Endothelial cell of umbilical vein (primary cell): Measurements from ENCODE around the gene ECSIT. TPM values are rescaled to one million over a fixed set of nuclear protein-coding genes. Genes with fewer than 3 reads are reported as not detected.

Source experiments
- BruUV-seq: library from RNA; stranded (reverse); fragments of 400-500 nt; replicated peaks from 2 replicates; lab custom pipeline; 2021; lab: Mats Ljungman, UMichigan
- CTCF ChIA-PET: fragments of 300-600, 350-600 bp; sonication (Branson Sonifier 250); formaldehyde crosslinking; loops from one replicate; lab custom pipeline; 2021; ENCODE audit warnings: antibody characterized with exemption, inconsistent platforms; lab: Charles Lee
- POLR2A ChIA-PET: fragments of 300-600, 350-600 bp; sonication (Branson Sonifier 250); formaldehyde crosslinking; loops from one replicate; lab custom pipeline; 2021; ENCODE audit warnings: antibody characterized with exemption, inconsistent platforms; lab: Charles Lee
- DNase-seq: peaks from one replicate; pipeline ENCODE4 v3.0.0-alpha.2; 2011; ENCODE audit warnings: low read depth, low spot score
- FAIRE-seq: peaks from 2 replicates; lab custom pipeline; 2011; peaks lifted over from hg19 to GRCh38; lab: Jason Lieb, UNC
- H2AFZ ChIP-seq: 2 replicates; pipeline ENCODE4 v1.6.0; 2012; ENCODE audit warnings: low read depth, low read length, control low read depth, inconsistent platforms
- H3K27ac ChIP-seq: 2 replicates; pipeline ENCODE4 v1.5.1; 2011; ENCODE audit warnings: low read depth, mild to moderate bottlenecking, control low read depth, low read length, moderate library complexity; ENCODE audit not compliant: insufficient read depth
- H3K27me3 ChIP-seq, 2 experiments: 2 replicates each; pipeline versions ENCODE4 v1.6.0 to v1.6.1; 2011; ENCODE audit warnings: low read length in 2 of 2, mixed read lengths in 1 of 2; ENCODE audit not compliant: control insufficient read depth in 2 of 2, insufficient read depth in 2 of 2
- H3K36me3 ChIP-seq, 2 experiments: 2 replicates in 1 of 2; 3 replicates in 1 of 2; pipeline ENCODE4 v1.5.1; 2011; ENCODE audit warnings: low read length in 2 of 2, mild to moderate bottlenecking in 1 of 2, moderate library complexity in 1 of 2; ENCODE audit not compliant: control insufficient read depth in 2 of 2, insufficient read depth in 2 of 2; ENCODE audit errors: extremely low read depth in 1 of 2
- H3K4me1 ChIP-seq: 3 replicates; pipeline ENCODE4 v1.5.1; 2011; ENCODE audit warnings: mild to moderate bottlenecking, low read length; ENCODE audit not compliant: control insufficient read depth, insufficient read depth; ENCODE audit errors: extremely low read depth
- H3K4me2 ChIP-seq: 2 replicates; pipeline ENCODE4 v1.6.1; 2011; ENCODE audit warnings: low read length, control low read depth, mixed read lengths; ENCODE audit not compliant: insufficient read depth
- H3K4me3 ChIP-seq, 3 experiments: fragments of 200-600 bp in 1 of 3; sonication (generic), shearing (Covaris generic) in 1 of 3; replicated peaks in 1 of 3; 2 replicates each; pipeline ENCODE4 v1.5.1; 2011 to 2016; ENCODE audit warnings: control low read depth in 3 of 3, low read length in 3 of 3, mild to moderate bottlenecking in 2 of 3, inconsistent platforms in 1 of 3, low read depth in 1 of 3, moderate library complexity in 1 of 3; ENCODE audit not compliant: insufficient read depth in 1 of 3
- H3K79me2 ChIP-seq: 2 replicates; pipeline ENCODE4 v1.6.0; 2012; ENCODE audit warnings: low read length, inconsistent platforms; ENCODE audit not compliant: control insufficient read depth, insufficient read depth
- H3K9ac ChIP-seq: replicated peaks from 2 replicates; pipeline ENCODE3; 2011; ENCODE audit warnings: low read length, control low read depth; ENCODE audit not compliant: insufficient read depth; ENCODE audit errors: extremely low read depth
- H3K9me1 ChIP-seq: replicated peaks from 3 replicates; pipeline ENCODE4 v1.6.0; 2011; ENCODE audit warnings: mild to moderate bottlenecking, low read length; ENCODE audit not compliant: control insufficient read depth, insufficient read depth; ENCODE audit errors: extremely low read depth
- H3K9me3 ChIP-seq: replicated peaks from 2 replicates; pipeline ENCODE4 v1.5.1; 2012; ENCODE audit warnings: low read length, inconsistent platforms; ENCODE audit not compliant: control insufficient read depth, insufficient read depth
- H4K20me1 ChIP-seq: replicated peaks from 2 replicates; pipeline ENCODE3; 2011; ENCODE audit warnings: mild to moderate bottlenecking, low read length; ENCODE audit not compliant: control insufficient read depth, insufficient read depth; ENCODE audit errors: extremely low read depth
- CTCF ChIP-seq, 2 donors: IDR thresholded peaks; 1 replicate in 1 of 2; 2 replicates in 1 of 2; pipeline ENCODE4 v1.5.1; 2011; ENCODE audit warnings: low read length in 2 of 2, mild to moderate bottlenecking in 2 of 2, moderate library complexity in 2 of 2, control low read depth in 1 of 2, inconsistent platforms in 1 of 2, low read depth in 1 of 2; ENCODE audit not compliant: insufficient read depth in 1 of 2; ENCODE audit errors: extremely low read depth in 1 of 2
- EZH2 ChIP-seq: IDR thresholded peaks from 2 replicates; pipeline ENCODE4 v1.6.1; 2012; ENCODE audit warnings: borderline replicate concordance, low read depth, mild to moderate bottlenecking, moderate library complexity, low read length, inconsistent platforms; ENCODE audit not compliant: severe bottlenecking
- FOS ChIP-seq: IDR thresholded peaks from 2 replicates; pipeline ENCODE4 v1.6.1; 2011; ENCODE audit warnings: mild to moderate bottlenecking, low read length, moderate library complexity, borderline replicate concordance; ENCODE audit not compliant: insufficient read depth
- GATA2 ChIP-seq: IDR thresholded peaks from 2 replicates; pipeline ENCODE4 v1.7.0; 2011; ENCODE audit warnings: low read depth, mild to moderate bottlenecking, moderate library complexity, mixed read lengths, low read length; ENCODE audit not compliant: insufficient read length, insufficient read depth
- JUN ChIP-seq: IDR thresholded peaks from 2 replicates; pipeline ENCODE4 v1.6.1; 2011; ENCODE audit warnings: borderline replicate concordance, low read depth; ENCODE audit not compliant: insufficient read length, insufficient read depth
- MAX ChIP-seq: IDR thresholded peaks from 2 replicates; pipeline ENCODE4 v1.6.1; 2011; ENCODE audit not compliant: insufficient read depth, insufficient read length
- MYC ChIP-seq: IDR thresholded peaks from one replicate; pipeline ENCODE4 v1.6.1; 2011; ENCODE audit warnings: mild to moderate bottlenecking, low read depth, low read length
- POLR2A ChIP-seq: IDR thresholded peaks from 2 replicates; pipeline ENCODE4 v1.6.1; 2012; ENCODE audit warnings: low read depth, mild to moderate bottlenecking, control low read depth, low read length
- POLR2AphosphoS5 ChIP-seq: IDR thresholded peaks from 2 replicates; pipeline ENCODE4 v1.6.1; 2012; ENCODE audit warnings: low read depth, mild to moderate bottlenecking, control low read depth, low read length, moderate library complexity; ENCODE audit not compliant: insufficient read depth
- dilution Hi-C: fragments of 300-500 bp; cut with MboI; formaldehyde crosslinking; loops from one replicate; pipeline ENCODE4 v1.15.0; 2019; ENCODE audit warnings: low sequenced_read_pairs; ENCODE audit not compliant: extremely low pct_ligation_motif_present
- intact Hi-C: fragments of 100-400 bp; cut with micrococcal nuclease; formaldehyde crosslinking; loops from one replicate; pipeline ENCODE4 v1.10.0; 2022
- polyA plus RNA-seq, 4 experiments: library from polyadenylated mRNA; depleted of rRNA in 3 of 4; stranded (reverse) in 3 of 4; unstranded in 1 of 4; fragments of >200 nt; gene quantifications; 2 replicates each; pipeline versions ENCODE4 v1.2.1 to v1.2.3, GENCODE V29; 2011 to 2012; ENCODE audit warnings: missing spikeins in 1 of 4
- total RNA-seq: library from RNA; stranded (reverse); gene quantifications from 2 replicates; pipeline ENCODE4 v1.2.3, GENCODE V29; 2021

Gene ECSIT
- total and polyA plus RNA-seq, 2 donors (not counting 3 experiments of a cell fraction or from before 2014, with no cell fraction given), result 32.4 to 47.2 TPM

DNA sequence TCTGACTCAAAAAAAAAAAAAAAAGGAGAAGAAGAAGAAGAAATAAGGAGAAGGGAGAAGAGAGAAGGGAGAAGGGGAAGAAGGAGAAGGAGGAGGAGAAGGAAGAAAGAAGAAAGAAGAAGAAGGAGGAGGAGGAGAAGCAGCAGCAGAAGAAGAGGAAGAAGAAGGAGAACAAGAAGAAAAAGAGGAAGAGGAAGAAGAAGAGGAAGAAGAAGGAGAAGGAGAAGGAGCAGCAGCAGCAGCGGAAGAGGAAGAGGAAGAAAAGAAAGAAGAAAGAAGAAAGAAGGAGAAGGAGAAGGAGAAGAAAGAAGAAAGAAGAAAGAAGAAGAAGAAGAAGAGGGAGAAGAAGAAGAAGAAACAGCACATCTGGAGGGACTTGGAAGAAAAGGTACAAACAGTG is 5.6 kb upstream of the ECSIT start:
- FAIRE-seq, result no peak
- ChIA-PET POLR2A (interaction anchor here (0.7 kb wide), 1 partner anchor 22 kb away, joined by 4 read pairs; no protein-coding TSS in a partner anchor), CTCF (no interaction called here)
- no peaks in the 10 kb centered on the region for H3K79me2 ChIP-seq
- no peaks in the 10 kb centered on the region for H3K9me1 ChIP-seq
- H3K4me3 ChIP-seq, result no peak overlapping the region
- DNase-seq, result no peak
- no peak overlapping the region for H3K9ac ChIP-seq
- peaks cover 4 to 5% of the 10 kb centered on the region in 2 experiments for H3K27me3 ChIP-seq
- no peak overlapping the region for H3K27ac ChIP-seq
- H3K4me2 ChIP-seq, result no peak overlapping the region
- no TSS peak for BruUV-seq
- H2AFZ ChIP-seq, result no peak overlapping the region
- no peaks in the 10 kb centered on the region for H3K9me3 ChIP-seq
- TF ChIP-seq MAX (no peak), EZH2 (no peak), POLR2AphosphoS5 (no peak), POLR2A (no peak), JUN (no peak), MYC (no peak), CTCF (IDR thresholded peaks at IDR 0.05; ENCODE audit: extremely low read depth in 1 of 2, insufficient read depth in 1 of 2, low read depth in 1 of 2, low read length in 2 of 2) (no peak), GATA2 (no peak), FOS (no peak)
- intact Hi-C loops (no loop called here), dilution Hi-C loops (no loop called here)
- no peaks in the 10 kb centered on the region for H4K20me1 ChIP-seq
- peaks cover 9% of the 10 kb centered on the region for H3K4me1 ChIP-seq
- no peaks in the 10 kb centered on the region for H3K36me3 ChIP-seq
